ENCODE measurements around the gene SLCO6A1. TPM values are rescaled to one million over a fixed set of nuclear protein-coding genes. Genes with fewer than 3 reads are reported as not detected.

The SLCO6A1 gene
- total and polyA plus RNA-seq, 12 donors: 0.20 to 0.56 TPM; not detected in 10

GRCh38 chr5:102542057-102542456 is 43.3 kb upstream of the SLCO6A1 start:
- intact Hi-C loops (cut with DNase I): no loop called here
- WGBS, 4 donors: 52 to 65% (median 59%) methylated on average over 1 of the region's 1 CpG

DNA sequence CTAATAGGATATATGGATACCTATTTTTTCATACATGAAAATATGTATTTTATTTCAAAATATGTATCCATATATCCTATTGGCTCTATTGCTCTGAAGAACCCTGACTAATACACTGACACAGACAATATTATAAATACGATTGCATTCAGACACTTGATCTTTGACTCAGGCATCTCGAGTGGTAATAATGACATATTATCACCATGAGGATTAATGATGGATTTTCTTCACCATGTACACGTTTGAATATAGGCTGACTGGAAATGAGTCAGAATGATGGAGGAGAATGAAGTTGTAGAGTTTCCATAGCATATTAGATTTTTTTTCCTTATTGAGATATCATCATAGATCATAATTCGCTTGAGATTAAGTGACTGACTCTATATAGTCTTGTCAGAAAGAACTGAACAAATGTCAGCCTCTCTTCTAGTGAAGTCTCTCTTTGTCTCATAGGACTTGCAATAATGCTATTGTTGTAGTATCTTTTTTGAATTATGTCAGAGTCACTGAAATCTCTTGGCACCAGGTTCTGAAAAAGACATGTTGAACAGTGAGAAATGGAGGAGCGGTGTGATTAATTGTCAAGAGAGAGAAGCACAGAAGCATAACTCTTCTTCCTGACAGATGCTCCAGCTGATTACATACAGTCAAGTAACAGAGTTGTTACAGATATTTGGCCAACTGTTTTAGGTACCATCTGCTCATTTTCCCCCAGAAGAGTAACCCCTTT is 41.4 kb upstream of the SLCO6A1 start:
- WGBS, 4 donors: 64 to 67% (median 65%) methylated on average over 5 of the region's 5 CpGs
- no peaks in the 10 kb centered on the region for H3K27me3 ChIP-seq
- H3K4me1 ChIP-seq (replicated peaks in 1 of 2): no peaks in the 10 kb centered on the region
- intact Hi-C loops (cut with DNase I): no loop called here
- TF ChIP-seq POLR2A (IDR thresholded peaks at IDR 0.05): no peak
- TF ChIP-seq, protein P1, sequence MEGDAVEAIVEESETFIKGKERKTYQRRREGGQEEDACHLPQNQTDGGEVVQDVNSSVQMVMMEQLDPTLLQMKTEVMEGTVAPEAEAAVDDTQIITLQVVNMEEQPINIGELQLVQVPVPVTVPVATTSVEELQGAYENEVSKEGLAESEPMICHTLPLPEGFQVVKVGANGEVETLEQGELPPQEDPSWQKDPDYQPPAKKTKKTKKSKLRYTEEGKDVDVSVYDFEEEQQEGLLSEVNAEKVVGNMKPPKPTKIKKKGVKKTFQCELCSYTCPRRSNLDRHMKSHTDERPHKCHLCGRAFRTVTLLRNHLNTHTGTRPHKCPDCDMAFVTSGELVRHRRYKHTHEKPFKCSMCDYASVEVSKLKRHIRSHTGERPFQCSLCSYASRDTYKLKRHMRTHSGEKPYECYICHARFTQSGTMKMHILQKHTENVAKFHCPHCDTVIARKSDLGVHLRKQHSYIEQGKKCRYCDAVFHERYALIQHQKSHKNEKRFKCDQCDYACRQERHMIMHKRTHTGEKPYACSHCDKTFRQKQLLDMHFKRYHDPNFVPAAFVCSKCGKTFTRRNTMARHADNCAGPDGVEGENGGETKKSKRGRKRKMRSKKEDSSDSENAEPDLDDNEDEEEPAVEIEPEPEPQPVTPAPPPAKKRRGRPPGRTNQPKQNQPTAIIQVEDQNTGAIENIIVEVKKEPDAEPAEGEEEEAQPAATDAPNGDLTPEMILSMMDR (IDR thresholded peaks at IDR 0.05): no peak
- DNase-seq: no peak
- no peaks in the 10 kb centered on the region for H3K36me3 ChIP-seq (replicated peaks in 1 of 2)
- no peak overlapping the region for H3K4me3 ChIP-seq
- no peak overlapping the region for H3K27ac ChIP-seq
- H3K9me3 ChIP-seq (replicated peaks in 1 of 3): no peaks in the 10 kb centered on the region

More at GRCh38 chr5:102542057-102542456, 43.3 kb upstream of the SLCO6A1 start:
- Histone ChIP-seq H3K36me3 (replicated peaks in 1 of 2) (no peaks in the 10 kb centered on the region), H3K4me1 (replicated peaks in 1 of 2) (no peaks in the 10 kb centered on the region), H3K27me3 (no peaks in the 10 kb centered on the region), H3K27ac (no peak overlapping the region), H3K9me3 (replicated peaks in 1 of 3) (no peaks in the 10 kb centered on the region), H3K4me3 (no peak overlapping the region)
- DNase-seq: no peak
- TF ChIP-seq POLR2A (IDR thresholded peaks at IDR 0.05): no peak
- TF ChIP-seq, protein P1 (IDR thresholded peaks at IDR 0.05): no peak

DNA sequence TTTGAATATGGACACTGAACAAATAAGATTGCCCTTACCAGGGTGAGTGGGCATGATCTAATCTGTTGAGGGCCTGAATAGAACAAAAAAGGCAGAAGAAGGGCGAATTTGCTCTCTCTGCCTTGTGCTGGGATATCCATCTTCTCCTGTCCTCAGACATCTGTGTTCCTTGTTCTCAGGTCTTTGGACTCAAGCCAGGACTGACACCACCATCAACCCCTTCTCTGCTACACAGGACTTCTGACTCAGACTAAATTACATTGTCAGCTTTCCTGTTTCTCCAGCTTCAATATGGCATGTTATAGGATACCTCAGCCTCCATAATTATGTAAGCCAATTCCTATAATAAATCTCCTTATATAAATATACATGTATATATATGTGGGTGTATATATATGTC is 40.8 kb upstream of the SLCO6A1 start:
- TF ChIP-seq, protein P1 (IDR thresholded peaks at IDR 0.05): no peak
- TF ChIP-seq POLR2A (IDR thresholded peaks at IDR 0.05): no peak
- H3K27ac ChIP-seq: no peak overlapping the region
- no peak overlapping the region for H3K4me3 ChIP-seq
- no peaks in the 10 kb centered on the region for H3K36me3 ChIP-seq (replicated peaks in 1 of 2)
- no peak for DNase-seq
- no peaks in the 10 kb centered on the region for H3K9me3 ChIP-seq (replicated peaks in 1 of 3)
- no peaks in the 10 kb centered on the region for H3K27me3 ChIP-seq
- WGBS, 4 donors: 47 to 79% (median 64%) methylated on average over 1 of the region's 1 CpG
- no peaks in the 10 kb centered on the region for H3K4me1 ChIP-seq (replicated peaks in 1 of 2)
- intact Hi-C loops (cut with DNase I): no loop called here

DNA sequence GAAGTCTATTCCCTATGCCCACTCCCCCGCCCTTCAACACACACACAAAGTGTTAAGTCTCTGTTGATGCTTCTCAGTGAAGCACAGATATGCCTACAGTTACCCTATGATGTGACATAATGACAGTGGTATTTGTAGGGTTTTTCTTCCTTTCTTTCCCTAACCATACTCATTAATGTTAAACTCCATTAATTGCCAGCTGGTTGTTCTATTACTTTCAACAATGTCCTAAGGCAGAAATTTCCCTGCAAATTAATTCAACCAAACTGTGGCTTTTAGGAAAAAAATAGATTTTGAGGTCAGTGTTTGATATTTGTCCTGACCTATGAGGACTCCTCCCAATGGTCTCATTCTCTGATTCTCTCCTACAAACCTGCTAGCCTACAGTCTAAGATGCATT is 38.2 kb upstream of the SLCO6A1 start:
- H3K27me3 ChIP-seq: no peaks in the 10 kb centered on the region
- no peak overlapping the region for H3K27ac ChIP-seq
- no peak overlapping the region for H3K4me3 ChIP-seq
- no peaks in the 10 kb centered on the region for H3K36me3 ChIP-seq (replicated peaks in 1 of 2)
- DNase-seq: no peak
- intact Hi-C loops (cut with DNase I): no loop called here
- 35 to 70% (median 54%) methylated on average over 1 of the region's 1 CpG for WGBS, 4 donors
- H3K4me1 ChIP-seq (replicated peaks in 1 of 2): no peaks in the 10 kb centered on the region
- no peaks in the 10 kb centered on the region for H3K9me3 ChIP-seq (replicated peaks in 1 of 3)
- TF ChIP-seq POLR2A (IDR thresholded peaks at IDR 0.05): no peak
- TF ChIP-seq, protein P1 (IDR thresholded peaks at IDR 0.05): no peak
